ENCODE results near the gene SPATA33.

SPATA33 gene

GRCh38 chr16:89712274-89712781 is 54.7 kb downstream of the SPATA33 start:
- peak overlapping the region; percentile 80 for H3K27ac ChIP-seq
- no peak for TF ChIP-seq CTCF (IDR thresholded peaks at IDR 0.05)
- no peak for TF ChIP-seq ZFX (IDR thresholded peaks at IDR 0.05; ENCODE audit: borderline replicate concordance)

DNA sequence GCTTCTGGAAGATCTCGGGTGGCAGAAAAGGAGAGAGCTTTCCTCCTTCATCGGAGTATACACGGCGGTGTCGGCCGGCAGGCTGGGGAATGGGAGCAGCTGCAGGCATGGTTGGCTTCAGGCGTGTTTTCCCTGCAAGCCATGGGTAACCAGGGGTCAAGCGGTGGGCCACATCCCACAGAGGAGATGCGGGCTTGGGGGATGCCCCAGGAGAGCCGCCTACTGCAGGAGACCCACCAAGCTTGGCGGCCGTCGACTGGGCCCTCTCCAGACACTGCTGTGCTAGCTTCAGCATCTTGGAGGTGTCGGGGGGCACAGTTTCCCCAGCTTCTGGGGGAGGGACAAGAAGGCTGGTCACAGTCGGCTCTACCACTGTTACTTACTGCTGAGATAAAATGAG is 58.9 kb downstream of the SPATA33 start:
- peak overlapping the region; percentile 34 for H3K27ac ChIP-seq
- no peak for TF ChIP-seq CTCF (IDR thresholded peaks at IDR 0.05)
- no peak for TF ChIP-seq ZFX (IDR thresholded peaks at IDR 0.05; ENCODE audit: borderline replicate concordance)

DNA sequence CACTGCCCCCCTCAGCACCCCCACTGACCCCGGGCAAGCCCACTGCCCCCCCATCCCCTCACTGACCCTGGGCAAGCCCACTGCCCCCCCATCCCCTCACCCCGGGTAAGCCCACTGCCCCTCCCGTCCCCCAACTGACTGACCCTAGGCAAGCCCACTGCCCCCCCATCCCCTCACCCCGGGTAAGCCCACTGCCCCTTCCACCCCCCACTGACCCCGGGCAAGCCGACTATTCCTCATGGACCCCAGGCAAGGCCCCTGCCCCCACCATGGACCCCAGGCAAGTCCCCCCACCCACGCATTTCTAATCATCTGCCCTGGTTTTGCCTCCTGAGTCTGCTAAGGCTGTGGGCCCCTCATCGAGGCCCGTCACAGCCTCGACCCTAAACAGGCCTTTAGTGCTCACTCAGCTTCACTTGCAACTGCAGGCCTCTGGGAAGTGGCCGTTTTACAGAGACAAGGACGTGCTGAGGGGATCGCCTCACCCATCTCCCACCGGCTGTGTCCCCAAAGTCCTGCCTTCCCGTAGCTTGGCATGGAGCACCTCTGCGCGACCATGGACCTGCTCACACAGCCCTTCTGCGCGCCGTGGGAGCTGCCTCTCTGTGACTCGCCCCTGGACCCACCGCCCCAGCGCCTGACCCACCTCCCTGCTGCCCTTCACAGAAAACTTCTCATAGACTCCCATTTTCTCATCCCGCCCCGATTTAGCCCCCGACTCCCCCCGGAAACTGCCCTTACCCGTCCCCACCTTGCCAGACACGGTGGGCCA is 59.5 kb downstream of the SPATA33 start:
- peak overlapping the region; percentile 97 for H3K27ac ChIP-seq
- no peak for TF ChIP-seq ZFX (IDR thresholded peaks at IDR 0.05; ENCODE audit: borderline replicate concordance)
- no peak for TF ChIP-seq CTCF (IDR thresholded peaks at IDR 0.05)

DNA sequence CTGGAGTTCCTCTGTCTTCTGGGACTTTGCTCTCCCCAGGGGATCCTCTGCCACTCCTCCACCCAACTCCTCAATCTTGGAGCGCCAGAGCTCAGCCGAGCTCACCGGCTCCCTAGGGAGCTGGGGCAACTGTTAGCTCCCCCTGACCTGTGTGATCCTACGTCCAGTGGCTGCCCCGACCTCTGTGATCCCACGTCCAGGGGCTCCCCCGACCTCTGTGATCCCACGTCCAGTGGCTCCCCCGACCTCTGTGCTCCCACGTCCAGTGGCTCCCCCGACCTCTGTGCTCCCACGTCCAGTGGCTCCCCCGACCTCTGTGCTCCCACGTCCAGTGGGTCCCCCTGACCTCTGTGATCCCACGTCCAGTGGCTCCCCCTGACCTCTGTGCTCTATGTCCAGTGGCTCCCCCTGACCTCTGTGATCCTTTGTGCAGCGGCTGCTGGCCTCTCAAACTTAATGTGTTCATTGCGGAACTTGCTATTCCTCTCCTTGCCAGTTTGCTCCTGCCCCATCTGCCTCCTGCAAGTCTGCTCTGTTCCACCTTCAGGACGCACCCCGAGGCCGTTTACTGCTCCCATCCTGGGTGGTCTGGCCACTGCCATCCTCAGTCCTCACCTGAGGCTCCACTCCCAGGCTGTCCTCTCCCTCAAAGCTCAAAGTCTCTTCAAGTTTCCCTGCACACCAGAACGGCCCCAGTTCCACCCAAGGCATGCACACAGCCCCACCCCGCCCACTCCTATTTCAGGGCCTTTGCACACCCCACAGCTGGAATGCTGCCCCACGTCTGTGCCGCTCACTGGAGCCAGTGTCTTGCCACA is 60.3 kb downstream of the SPATA33 start:
- H3K27ac ChIP-seq, result peak overlapping the region; percentile 97
- TF ChIP-seq CTCF (IDR thresholded peaks at IDR 0.05), result no peak
- TF ChIP-seq ZFX (IDR thresholded peaks at IDR 0.05; ENCODE audit: borderline replicate concordance), result no peak

Measured in 22Rv1 (cell line).